ENCODE data around the gene ELAVL3.
"Not testable (repeated sequence)": the region's sequence is repeated elsewhere in the genome, so short reads cannot be mapped to it uniquely, and the experiment has no call there.

Gene ELAVL3

DNA sequence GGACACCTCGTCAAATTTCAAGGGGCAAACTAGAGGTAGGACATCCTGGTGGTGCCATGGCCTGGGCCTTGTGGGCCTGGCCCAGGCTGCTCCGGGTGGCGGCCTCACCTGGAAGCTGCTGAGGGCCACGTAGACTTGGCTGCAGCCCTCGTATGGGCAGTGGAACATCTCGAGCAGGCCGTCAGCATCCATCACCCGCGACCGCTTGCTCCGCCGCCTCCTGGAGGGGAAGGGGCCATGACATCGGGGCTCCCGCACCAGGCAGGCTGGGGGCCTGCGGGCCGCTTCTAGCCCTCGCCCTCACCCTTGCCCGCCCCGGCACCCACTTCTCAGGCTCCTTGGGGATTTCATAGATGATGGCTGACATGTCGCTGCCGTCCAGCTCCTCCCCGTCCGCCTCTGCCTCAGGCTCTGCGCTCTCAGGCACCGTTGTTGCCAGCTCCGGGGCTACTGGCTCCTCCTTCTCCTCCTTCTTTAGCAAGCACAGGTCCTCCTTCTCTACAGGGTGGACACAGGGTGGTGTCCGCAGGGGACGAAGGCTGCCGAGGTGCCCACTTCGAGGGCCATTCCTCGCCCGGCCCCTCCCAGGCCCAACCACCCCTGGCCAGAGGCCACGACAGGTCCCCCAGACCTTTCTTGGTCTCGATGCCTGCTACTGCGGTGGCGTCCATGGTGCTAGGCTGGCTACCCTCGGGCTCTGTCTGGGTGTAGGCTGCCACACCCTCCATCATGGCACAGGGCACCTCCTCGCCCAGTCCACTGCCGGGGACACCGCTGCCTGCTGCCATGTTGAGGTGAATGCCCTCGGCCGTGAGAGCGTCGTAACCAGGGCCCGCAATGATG, 6.0 kb upstream of the ELAVL3 start:
- no peak for DNase-seq

DNA sequence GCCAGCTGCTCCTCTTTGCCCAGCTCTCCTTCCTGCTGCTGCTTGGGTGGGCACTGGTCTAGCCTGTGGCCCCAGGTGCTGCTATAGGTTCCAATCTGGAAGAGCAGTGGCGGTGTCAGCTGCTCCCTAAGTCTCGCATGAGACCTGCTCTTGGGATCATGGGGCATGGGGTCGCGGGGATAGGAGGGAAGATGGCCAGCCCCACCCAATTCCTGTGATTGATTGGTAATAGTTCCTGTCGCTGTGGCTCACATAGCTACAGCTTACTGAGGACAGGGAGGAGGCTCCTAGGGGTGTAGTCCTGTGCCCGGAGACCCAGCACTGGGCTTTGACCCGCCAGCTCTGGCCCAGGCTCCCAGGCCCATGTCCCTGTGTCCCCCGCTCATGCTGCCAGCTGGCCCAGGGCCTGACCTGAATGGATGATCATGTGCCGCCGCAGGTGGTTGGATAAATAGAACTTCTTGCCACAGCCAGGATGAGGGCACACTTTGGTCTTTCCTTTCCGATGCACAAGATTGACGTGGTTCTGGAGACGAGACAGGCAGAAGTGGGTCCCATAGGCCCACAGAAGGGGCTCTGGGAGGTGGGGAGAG, 4.5 kb upstream of the ELAVL3 start:
- no peak for DNase-seq

DNA sequence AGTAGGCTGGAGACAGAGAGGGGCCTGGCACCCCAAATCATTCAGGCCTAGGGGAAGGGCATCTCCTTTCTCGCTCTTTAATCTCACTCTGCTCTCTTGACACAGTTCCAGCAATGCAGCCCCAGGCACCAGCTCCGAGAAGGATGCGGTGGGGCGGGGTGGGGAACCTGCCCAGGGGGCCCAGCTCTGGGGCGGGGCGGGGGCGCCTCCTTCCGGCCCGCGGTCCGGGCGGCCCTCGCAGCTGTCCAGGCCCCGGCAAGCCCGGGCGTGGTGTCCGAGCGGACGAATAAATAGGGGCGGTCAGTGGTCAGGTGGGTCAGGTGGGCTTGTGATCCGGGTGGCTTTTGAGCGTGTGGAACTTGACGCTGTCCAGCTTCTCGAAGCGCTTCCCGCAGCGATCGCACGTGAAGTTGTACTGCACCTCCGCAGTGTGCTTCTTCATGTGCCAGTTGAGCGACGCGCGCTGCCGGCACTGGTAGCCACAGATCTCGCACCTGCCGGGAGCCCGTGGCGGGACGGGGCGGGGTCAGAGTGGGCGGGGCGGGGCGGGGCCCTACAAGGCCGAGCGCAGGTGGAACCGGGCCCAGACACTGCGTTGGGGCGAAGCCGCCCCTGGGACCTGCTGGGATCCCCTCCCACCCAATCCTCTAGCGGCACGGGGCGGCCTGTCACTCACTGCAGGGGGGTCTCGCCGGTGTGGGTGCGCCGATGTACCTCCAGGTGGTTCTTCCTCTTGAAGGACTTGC, 2.7 kb upstream of the ELAVL3 start:
- DNase-seq, result no peak

DNA sequence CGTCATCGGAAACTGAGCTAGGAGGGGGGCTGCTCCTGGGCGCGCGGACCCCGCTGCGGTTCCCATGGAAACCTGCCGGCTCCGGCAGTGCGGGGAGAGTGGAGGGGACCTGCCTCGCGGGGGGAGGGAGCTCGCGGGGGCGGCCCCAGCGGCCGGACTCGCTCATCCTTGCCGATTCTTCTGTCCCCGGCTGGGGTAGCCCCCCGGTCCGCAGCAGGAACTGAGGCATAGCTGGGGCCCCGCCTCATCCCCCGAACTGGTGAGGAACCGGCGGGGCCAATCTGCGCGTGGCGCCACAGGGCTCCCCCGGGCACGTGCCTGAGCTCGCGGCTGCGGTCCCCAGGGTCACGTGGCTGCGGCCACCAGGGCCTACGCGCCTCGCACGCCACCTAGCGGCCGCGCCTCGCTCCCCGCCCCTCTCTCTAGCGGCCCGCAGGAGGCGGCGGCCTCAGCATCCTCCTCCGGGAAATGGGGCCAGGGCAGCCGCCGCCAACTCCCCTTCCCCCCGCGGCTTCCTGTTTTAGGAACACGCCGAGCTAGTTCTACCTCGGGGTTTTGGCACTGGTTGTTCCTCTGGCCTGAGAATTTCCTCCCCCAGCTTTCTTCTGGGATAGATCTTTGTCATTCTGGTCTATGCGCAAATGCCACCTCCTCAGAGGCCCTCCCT, 1.7 kb upstream of the ELAVL3 start:
- peak; percentile 82 for DNase-seq

DNA sequence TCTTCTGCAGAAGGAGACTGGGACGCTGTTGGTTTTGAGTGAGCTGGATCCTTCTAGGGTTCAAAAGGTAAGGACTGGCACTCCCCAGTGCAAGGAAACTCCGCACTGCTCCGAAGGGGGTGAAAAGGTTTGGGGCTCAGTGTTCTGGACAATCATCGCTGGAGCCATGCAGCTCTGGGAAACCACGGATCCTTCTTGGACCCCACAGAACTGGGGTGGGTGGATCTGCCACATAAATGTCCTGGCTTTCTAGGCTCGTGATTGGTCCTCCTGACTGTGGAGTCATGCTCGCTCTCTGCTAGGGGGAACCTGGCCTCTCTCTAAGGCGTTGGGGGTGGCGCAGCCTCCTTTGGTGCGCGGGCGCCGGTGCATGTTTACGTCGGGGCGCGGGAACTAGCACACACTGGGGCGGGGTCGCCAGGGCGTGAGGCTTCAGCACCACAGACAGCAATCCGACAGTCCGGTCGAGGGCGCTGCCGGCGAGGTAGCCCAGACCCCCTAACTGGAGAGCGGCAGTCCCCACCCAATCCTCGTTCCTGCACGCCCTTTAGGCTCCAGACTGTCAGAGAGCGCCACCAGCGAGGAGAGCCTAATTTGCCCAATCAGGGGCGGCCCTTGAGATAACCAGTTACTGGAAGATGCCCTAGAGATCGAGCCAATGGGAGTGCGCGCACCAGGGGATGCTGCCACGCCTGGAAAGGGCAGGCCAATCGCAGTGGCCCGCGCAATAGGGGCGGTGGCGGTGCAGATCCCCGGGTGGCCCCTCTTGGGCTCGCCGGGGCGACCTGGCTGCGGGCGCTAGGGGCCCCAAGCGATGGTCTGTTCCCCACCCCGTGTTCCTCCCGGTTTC, 913 bp upstream of the ELAVL3 start:
- DNase-seq, result peak; percentile 49

- no peak for DNase-seq
Measured at GRCh38 chr19:11479898-11480714, 740 bp downstream of the ELAVL3 start.

DNA sequence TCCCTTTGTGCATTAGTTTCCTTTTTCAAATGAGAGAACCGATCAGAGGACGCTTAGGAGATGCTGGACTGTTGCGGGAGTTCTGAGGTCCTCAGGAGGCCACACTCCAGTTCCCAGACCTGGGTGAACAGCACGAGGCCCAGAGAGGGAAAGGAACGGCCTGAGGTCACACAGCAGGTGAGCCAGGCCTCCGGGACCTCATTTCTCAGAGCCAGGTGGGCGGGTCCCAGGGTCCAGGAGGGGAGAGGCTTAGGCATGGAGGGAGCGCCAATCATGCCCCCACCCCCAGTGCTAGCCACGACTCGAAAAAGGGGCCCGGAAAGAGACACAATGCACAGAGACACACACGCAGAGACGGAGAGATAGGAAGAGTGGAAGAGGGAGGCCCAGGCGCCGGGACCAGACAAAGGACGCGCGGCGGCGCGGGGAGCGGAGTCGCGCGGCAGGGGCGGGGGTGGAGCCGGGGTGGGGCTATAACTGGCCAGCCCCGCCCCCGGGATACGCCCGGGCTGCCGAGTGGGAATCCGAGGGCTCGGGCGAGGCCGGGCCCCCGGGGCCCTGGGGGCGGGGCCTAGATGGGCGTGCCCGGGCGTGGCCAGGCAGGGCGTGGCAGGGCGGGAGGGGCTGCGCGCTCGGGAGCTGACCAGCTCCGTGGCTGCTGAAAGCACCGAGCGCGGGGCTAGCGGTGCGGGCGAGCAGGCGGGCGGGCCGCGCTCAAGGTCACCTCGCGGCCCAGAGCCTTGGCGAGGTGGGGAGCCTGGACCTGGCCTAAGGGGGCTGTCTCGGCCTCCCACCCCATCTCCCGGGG, 1.6 kb downstream of the ELAVL3 start:
- DNase-seq, result no peak

- DNase-seq, result no peak
Measured at GRCh38 chr19:11478167-11479089, 2.4 kb downstream of the ELAVL3 start.

DNA sequence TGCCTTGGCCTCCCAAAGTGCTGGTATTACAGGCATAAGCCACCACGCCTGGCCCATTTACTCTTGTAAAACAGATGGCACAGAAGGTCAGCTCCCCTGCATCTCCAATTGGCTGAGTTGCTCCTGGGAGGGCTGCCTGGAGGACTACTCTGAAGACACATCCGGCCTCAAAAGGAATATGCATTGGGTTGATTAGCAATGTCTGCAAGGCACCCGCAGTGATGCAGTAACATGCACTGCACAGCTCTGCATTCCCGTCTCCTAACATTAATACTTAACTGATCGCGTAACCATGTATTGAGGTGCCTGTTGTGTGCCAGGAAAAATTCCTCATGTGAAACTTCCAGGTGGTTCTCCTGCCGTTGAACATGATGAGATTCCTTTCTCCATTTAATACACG, 5.0 kb downstream of the ELAVL3 start:
- DNase-seq, result no peak

DNA sequence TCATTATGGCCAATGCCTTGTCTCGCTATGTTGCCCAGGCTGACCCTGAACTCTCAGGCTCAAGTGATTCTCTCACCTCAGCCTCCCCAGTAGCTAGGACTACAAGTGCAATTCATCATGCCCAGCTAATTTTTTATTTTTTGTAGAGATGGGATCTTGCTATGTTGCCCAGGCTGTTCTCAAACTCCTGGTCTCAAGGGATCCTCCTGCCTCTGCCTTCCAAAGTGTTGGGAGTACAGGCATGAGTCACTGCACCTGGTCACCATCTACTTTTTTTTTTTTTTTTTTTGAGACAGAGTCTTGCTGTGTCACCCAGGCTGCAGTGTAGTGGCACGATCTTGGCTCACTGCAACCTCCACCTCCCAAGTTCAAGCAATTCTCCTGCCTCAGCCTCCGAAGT, 5.5 kb downstream of the ELAVL3 start:
- not testable (repeated sequence) for DNase-seq

DNA sequence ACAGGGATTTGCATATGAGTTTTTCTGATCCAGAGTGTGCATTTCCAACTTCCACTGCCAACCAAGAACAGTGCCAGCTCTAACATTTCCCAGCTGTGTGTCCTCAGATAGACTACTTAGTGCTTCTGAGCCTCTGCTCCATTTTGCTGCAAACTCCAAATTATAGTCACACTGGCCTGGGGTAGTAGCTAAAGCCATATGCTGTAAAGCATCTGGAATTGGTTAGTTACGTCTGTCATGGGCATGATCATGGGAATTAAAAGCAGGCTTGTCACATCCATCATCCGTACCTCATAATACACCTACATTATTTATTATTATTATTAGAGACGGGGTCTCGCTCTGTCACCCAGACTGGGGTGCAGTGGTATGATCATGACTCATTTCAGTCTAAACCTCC, 7.1 kb downstream of the ELAVL3 start:
- no peak for DNase-seq

GRCh38 chr19:11468266-11468845, 12.5 kb downstream of the ELAVL3 start:
- not testable (repeated sequence) for DNase-seq

DNA sequence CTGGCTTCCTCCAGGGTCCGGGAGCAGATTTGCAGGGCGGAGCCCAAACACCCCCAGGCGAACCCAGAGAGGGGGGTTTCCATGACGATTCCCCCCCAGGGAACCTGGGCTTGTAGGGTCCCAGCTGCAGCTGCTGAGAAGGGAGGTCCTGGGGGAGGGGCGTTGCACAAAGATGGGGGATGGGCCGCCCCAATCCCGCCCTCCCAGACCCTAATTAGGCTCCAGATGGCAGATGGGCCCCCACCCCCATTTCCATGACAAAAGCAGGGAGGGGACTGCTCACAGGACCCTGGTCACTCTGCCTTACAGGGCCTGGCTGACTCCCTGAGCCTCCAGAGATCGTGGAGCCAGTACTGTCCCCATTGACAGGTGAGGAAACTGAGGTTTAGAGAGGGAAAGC, 15.2 kb downstream of the ELAVL3 start:
- DNase-seq, result no peak

- no peak for DNase-seq
Measured at GRCh38 chr19:11464333-11465265, 16.2 kb downstream of the ELAVL3 start.

GRCh38 chr19:11463391-11463790, 17.5 kb downstream of the ELAVL3 start:
- DNase-seq, result peak; percentile 10

- DNase-seq, result no peak
Measured at GRCh38 chr19:11461453-11461852, 19.4 kb downstream of the ELAVL3 start.

DNA sequence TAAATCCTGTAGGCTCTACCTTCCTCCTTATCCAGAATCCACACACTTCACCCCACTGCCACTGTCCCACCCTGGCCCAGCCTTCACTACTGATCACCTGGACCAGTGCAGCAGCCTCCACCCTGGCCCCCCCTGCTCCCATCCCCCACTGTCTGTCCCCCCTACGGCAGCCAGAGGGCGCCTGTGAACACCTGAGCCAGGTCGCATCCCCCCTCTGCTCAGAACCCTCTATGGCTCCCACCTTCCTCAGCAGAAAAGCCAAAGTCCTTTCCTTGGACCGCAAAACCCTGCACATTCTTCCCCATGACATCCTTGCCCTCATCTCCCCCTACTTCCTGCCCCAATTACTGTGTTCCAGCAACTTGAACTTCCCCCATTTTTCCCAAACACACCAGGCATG, 20.6 kb downstream of the ELAVL3 start:
- no peak for DNase-seq

- DNase-seq, result not testable (repeated sequence)
Measured at GRCh38 chr19:11458912-11459311, 21.9 kb downstream of the ELAVL3 start.

All from activated CD4-positive, alpha-beta T cell treated with anti-CD3 and anti-CD28 coated beads, Interleukin-2, amount 50 U/mL, for 1 hour (primary cell).